ENCODE results near the gene RXRA.

RXRA gene

DNA sequence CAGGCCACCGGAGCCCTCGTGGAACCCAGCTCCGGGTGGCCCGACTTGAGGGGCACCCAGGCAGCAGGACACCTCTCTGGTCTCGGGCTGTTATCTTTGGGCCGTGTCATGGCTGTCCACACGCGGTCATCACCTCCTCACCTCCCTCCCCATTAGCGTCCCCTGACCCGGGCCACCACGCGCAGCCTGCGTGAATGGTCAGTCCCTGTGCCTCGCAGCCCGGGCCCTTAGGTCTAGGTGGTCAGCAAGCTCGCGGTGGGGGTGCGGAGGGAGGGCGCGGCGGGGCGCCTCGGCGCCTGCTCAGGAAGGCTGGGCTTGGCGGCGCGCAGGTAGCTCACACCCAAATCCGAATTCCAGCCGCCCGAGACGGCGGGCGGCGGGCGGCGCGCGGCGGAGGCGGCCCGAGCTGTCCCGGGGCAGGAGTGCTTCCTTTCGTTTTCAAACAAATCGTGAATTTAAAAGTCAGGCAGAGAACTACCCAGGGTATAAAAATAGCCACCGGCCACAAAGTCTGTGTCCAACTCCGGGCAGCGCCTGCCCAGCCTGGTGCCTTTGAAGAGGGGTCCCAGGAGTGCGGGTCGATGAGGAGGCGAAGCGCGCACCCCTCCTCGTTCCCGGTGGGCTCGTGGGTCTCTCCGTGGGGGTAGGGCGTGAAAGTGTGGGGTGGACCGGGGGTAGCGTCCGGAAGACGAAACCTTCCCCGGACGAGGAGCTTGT is 1.0 kb upstream of the RXRA start:
- DNase-seq, result peak; percentile 75

DNA sequence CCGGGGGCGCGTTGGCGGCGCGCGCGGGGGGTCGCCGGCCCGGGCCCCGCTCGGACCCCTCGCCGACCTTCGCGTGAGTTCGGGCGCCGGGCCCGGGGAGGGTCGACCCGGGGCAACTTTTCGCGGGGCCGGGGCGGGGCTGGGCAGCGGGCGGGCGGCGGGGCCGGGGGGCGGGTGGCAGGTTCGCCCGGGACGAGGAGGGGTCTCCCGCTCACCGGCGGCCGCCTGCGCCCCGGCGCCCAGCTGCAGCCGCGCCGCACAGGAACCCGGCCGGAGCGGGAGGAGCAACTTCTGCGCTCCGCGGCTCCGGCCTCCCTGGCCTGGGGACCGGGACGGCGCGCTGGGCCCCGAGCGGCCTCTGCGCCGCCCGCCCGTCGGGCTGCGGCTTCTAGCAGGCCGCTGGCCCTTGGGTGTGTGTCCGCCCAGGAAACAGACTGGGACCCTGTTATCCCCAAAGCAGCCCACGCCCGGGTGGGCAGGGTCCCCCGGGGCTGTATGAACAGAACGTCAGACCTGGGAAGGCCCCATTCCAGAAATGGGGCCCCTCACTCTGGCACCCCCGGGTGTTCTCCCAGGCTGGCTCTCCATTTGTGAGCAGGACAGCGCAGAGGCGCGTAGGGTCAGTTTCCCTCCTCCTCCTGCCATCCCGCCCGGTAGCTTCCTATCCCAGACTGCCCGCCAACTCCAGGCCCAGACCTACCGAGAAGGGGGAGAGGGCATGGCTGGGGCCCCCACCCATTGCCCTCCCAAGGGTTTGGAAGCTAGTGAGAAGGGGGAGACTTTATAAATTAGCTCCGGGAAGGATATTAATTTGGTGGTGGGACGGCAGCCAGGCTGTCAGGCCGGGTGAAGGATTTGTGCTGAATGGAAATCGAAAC is 708 bp downstream of the RXRA start:
- peak; percentile 66 for DNase-seq

DNA sequence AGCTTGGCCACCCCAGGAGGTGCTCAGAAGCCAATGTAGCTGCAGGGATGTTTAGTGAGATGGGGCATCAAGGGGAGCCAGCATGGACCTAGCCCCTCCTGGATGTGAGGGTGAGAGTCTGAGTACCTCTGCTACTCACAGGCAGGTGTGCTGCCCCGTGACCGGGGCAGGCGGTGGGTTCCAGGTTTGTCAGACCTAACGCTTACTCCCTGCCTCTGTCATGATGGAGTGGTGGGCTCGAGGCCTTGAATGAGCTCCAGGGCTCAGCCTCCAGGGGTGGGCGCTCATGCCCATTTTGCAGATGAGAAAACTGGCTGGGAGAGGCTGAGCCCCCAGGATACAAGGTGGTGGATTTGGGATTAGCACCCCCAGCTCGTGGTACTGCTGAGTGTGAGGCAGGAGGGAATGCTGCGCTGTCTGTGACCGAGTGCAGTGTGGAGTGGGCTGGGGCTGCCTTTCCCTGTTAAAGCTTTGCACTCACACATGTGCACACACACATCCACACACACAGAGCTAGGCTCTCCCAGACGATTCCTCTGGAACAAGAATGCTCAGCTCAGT is 1.5 kb downstream of the RXRA start:
- no peak for DNase-seq

DNA sequence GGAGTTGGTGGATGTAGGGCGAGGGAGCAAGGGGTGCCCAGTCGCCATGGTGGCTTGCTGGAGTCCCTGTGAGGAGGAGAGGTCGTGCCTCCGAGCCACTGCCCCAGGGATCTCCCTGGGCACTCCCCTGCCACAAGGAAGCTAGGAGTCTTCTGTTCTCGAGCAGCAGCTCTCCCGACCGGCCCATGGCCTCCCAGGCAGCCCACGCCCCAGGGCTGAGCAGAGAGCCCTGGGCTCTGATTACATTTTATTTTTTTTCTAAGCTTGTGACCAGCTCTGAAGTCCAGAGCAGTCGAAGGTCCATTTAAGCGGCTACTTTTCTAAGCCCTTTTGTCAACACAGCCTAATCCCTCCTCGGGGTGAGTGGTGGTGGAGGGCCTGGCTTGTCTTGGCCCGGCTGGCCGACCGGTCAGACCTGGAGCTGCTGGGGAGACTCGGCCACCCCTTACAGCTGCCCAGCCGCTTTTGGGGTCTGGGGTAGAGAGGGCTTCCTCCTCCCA is 2.1 kb downstream of the RXRA start:
- no peak for DNase-seq

DNA sequence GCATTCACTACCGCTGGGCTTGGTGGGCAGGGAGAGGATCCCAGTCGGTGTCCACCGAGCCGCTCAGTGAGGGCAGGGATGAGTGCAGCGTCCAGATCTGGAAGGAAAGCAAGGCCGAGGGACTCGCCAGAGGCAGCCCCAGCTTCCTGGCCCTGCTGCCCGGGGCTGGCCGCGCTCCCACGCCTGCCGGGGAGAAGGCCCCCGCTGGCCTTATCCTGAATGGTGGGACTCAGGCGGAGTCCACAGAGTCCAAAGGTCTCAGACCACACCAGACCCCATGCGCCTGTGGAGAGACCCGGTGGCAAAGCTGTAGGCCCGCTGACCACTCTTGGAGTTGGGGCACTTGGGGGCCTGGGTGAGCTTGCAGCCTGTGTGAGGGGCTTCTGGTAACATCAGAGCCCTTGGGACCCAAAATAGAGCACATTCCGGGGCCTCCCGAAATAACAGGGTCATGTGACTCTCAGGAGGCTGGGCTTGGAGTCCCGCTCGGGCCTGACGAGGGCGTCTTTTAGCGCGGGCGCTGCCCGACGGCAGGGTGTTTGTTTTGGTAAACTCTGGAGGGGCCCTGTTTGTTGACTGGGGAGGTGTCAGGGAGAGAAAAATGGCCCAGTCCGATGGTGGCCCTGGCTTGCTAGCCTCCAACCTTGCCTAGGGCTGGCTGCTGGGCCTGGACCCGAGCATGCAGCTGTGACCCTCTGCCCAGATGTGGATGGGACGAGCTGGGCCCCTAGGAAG is 2.8 kb downstream of the RXRA start:
- no peak for DNase-seq

DNA sequence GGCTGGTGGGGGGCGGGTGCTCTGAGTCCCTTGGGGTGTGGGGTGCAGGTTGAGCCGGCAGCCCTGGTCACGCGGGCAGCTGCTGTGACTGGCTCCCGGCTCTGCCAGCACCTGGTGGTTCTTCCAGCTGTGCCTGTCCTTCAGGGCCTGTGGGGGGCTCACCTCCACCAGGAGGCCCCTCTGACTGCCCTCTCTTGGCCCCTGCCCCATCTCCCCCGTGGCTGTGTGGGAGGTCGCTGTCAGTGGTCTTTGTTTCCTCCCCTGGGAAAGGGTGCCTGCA is 3.3 kb downstream of the RXRA start:
- DNase-seq, result peak; percentile 44

DNA sequence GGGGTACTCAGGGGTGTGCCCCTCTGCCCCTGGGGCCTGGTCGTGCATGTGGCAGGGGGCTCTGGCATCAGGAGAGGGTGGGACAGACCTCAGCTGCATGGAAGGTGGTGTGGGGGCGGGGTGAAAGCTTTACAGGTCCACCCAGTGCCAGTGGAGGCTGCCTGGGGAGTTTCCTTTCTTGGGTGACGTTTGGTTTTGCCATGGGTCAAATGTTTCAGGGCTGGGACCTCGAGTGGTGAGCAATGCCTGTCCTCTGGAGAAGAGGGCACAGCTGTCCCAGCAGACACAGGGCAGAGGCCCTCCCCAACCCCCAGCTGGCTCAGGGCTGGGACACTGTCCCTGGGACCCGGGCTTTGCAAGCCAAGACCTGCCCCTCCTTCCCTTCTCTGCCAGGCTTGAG is 3.6 kb downstream of the RXRA start:
- DNase-seq, result peak; percentile 61

DNA sequence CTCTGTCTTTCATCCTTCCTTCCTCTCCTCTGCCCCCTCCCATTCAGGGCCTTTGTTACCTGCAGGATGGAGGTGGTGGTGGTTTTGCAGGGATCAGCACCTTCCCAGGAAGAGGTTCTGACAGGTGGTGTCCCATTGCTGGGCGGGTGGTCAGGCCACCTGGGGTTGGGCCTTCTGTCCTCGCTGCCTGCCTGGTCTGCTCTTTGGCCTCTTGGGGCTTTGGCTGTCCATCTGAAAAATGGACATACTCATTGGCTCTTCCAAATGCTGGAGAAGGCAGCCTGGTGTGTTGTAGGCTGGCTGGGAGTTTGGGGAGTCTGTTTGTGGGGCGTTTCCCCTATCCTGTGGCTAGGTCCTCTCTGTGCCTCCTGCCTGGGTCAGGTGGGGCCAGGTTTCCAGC is 4.3 kb downstream of the RXRA start:
- DNase-seq, result peak; percentile 35

DNA sequence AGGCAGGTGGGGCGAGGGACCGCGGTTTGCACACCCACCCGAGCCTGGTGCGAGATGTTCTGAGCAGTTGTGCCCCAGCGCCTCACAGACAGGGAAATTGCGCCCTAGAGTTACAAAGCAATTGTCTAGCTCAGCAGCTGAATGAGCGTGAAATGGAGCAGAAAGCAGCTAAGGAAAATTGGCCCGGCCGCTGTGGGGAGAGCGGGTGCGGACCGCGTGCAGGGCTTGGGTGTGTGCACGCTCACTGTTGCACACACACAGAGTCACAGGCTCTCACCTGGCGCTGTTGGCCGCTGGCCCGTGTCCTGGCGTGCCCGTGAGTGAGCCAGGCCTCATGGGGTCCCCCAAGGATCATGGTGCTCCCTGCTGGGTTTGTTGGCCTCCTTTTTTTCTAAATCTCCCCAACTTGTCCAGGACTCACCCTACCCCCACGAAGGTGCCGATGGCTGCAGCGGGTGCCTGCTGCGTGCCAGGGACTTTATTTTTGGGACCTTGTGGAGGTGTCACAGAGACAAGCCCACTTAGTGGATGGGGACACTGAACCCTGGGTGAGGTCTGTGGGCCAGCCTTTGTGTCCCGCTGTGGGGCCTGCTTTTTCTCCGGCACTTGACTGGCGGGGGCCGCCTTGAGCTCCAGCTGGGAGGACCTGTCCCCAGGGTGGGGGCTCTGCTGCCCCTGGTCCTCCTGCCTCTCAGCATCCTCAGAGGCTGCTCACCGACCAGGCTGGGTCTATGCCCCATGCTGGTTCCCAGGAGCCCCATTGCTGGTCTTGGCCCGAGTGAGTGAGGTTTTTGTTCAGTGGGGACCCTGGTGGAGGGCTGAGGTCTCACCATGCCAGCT is 5.2 kb downstream of the RXRA start:
- DNase-seq, result no peak

DNA sequence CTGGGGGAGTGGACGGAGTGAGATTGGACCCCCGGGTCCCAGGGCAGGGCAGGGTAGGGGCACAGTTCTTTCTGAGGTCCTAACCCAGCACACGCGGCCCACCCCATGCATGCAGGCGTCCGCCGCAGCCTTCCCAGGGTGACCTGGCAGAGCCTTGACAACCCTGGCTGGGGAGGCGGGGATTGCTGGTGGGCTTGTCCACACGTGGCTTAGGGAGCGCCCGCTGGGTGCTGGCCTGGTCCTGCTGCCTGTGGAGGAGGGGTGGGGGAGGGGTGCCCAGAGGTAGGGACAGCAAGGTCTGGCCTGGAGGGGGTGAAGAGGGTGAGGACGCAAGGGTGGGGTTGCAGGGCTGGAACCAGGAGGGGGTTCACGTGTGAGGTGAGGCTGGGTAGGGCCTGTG is 6.0 kb downstream of the RXRA start:
- no peak for DNase-seq

DNA sequence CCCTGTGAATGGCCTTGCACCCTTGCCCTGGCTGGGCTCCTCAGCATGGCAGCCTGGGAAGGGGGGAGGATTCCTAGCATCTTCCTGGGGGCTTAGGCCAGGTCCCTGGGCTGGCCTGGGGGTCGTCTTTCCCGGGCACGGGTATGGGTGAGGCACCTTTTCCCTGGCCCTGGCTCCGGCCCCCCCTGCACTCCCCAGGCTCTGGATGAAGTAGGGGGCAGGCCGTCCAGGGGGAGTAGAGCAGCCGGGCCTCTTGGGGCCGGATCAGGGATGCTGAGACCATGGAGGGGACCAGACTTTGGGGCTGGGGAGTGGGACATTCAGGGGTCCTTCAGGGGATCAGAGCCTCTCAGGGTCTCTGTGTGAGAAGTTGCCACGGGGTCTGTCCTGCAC is 6.6 kb downstream of the RXRA start:
- DNase-seq, result no peak

DNA sequence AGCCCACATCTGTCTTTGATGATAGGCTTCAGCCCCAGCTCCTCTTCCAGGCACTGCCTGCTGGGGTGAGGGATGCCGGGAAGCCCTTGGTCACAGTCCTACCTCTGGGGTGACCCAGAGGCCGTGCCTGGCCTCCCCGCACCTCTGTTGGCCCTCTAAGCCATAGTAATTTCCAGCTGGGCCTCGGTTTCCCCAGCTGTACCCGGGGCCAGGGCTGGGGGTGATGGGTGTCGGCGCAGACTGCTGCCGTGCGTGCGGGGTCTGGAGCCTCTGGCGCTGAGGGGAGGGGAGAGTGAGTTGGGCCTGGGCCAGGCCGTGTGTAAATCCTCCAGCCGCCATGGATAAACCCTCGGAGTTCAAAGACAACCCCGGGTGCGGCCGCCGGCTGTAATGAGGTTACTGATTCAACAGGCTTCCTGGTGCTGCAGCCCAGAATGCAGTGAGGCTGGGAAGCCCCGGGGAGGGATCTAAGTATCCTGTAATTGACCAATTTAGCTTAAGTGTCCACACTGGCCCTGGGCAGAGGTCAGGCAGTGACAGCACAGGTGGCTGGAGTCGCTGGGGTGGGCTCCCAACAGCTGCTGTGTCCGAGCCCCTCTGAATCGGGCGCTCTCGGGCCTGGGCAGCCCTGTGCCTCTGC is 7.1 kb downstream of the RXRA start:
- DNase-seq, result no peak

DNA sequence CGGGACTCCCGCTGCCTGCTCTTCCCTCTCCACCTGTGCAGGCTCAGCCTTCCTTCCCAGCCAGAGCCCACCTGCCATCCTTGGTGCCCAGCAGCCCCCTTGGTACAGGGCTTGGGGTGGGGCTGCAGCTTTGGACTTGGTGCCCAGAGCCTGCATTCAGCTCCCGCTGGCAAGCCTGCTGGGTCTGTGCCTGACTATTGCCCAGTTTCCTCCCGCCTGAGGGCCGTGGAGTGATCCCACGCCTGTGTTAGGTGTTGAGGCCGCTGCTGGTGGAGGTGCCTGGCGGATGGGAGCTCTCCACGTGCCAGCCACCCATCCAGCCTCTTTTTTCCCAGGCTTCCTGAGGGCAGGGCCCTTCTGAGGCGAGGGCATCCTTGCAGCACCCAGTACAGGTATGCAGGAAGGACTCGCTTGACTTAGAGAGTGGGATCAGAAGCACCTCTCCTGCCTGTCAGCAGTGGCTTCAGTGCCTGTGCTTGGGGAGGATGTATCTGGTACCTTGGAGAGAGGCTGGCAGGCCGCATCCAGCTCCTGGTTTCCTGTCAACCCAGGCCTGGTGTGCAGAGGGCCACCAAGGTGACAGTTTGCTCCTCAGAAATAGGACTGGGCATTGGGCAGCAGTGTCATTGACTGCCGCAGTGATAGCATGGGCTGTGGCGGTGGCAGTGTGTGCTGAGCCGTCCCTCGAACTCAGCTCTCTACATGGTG is 7.8 kb downstream of the RXRA start:
- DNase-seq, result no peak

DNA sequence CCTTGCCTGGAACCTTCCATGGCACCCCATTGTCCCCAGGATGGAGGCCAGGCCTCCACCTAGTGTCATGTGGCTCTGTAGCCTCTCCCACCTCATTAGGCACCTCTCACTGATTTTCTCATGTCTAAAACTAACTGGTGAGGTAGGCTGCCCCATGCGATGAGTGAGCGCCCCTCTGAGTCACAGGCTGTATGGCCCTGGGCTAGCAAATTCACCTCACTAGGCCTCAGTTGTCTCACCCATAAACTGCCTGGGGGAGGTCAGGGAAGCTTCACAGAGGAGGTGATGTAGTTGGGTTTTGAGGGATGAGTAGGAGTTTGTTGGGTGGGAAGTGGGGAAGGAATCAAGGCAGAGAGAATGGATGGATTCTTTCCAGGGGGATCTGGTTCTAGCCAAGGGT is 8.8 kb downstream of the RXRA start:
- DNase-seq, result no peak

DNA sequence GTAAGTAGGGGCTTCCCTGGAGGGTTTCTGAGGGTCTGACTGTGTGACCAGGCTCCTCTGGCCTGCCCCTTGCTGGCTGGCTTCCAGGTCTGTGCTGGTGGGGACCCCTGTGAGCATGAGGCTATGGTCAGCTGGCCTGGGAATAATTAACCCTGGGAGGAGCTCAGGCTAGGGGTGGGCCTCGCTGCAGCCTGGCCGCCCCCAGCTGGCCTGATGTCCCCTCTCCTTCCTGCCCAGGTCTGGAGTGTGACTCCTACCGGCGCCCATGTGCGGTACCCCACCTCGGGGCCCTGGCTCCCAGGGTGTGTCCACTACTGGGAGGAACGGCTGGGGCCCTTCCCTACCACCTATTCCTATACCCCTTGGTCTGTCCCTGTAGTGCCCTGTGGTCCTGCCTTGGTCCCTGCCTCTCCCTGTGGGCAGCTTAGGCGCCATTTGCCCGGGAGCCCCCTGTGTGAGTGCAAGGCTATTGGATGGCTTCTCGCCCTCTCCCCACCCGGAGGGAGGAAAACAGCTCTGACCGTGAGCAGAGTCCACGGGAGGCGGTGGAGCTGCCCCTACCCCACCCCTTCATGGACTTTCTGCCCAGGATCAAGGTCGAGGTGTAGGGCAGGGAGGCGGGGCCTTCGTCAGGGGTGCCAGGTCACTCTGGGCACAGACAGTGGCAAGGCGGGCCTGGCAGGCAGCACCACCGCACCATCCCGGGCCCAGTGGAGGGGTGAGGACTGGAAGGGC is 9.4 kb downstream of the RXRA start:
- DNase-seq, result no peak

DNA sequence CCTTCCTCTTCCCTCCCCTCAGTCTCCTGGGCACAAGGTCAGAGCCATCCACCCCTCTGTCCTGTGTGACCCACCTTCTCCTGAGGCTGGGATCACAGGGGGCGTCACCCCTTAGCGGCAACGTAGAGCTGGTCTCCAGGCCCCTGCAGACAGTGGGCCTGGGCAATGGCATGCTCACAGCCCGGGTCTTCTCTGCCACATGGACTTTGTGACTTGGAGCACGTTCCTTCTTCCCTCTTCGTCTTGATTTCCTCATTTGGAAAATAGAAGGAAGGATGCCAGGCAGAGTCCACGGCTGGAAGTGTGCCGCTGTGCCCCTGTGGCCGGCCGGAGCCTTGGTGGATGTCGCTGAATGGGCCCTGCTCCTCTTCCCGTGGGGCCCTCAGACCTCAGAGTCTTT is 10.0 kb downstream of the RXRA start:
- DNase-seq, result no peak

DNA sequence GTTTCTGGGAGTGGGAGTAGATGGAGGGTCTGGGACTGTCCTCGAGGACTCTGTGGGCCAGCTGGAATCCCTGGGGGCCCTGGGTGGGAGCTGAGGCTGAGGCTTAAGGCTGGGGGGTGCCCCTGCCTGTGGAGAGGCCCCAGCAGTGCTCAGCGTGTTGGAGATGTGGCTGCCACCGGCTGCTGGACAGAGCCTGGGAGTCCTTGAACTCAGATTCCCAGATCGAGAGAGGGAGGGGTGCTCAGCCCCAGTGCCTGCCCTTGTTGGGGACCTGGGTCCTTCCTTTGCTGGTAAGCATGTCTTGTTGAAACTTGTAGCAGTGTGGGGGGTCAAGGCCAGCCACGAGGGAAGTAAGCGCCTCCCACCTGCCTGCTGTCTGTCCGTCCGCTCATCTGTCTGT is 10.7 kb downstream of the RXRA start:
- no peak for DNase-seq

DNA sequence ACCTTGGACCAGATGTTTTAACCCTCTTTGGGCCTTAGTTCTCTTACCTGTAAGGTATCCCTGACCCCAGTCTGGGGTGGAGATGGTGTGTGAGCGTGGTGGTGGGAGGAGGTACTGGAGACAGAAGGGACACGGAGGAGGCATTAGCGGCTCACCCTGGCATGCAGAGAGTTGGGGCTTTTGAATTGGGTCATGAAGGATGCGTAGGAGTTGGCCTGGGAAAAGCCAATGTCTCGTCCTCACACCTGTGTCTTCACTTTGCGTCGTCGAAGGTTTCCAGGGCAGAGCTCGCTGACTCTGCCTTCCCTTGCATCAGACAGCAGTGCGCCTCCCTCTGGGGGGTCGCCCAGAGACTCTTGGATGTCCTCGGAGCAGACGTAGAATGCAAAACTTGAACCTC is 11.2 kb downstream of the RXRA start:
- DNase-seq, result no peak

DNA sequence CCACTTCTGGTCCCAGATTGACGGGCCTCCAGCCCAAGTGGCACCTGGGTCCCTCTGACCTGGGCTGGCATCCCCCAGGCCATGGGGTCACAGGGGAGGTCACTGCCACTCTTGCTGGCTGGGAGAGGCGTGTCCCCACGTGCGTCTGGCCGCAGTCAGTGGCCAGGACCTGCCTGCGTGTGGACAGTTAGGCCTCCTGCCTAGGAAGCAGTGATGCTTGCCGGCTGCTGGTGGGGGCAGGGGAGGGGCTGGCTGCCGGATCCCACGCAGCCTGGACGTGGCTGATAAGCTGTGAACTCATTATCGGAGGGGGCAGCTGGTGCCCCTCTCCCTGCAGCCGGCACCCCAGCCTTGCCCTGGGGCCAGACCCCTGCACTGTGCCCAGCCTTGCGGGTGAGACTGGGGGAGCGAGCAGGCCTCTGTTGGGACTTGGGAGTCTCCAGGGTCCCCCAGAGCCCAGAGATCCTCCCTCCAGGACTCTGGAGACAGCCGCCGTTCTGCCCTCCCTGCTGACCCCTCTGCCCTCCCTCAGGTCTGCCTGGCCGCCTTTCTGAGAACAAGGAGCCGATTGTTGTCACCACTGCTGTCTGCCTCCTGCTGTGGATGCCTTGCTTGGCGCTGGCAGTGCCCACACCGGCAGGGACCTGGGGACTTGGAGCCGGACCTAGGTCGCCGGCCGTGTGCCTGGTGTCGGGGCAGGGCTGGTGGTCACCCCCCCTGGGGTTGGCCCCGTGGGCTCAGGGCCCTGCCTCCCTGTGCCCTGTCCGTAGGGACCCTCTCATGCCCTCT is 12.3 kb downstream of the RXRA start:
- DNase-seq, result no peak
